Activated T-cell treated with anti-CD3 and anti-CD28 coated beads, Interleukin-2, amount 50 U/mL, for 48 hours (primary cell): ENCODE measurements around the gene APOBEC3B.

Source experiments
- DNase-seq, 2 experiments: peaks; one replicate each; pipeline ENCODE4 v3.0.0-alpha.2; 2020

Gene APOBEC3B

GRCh38 chr22:39039306-39040126 is 57.4 kb downstream of the APOBEC3B start:
- DNase-seq: no peak

- peak; percentile 41 to 42 for DNase-seq
Measured at GRCh38 chr22:39040155-39040537, 58.0 kb downstream of the APOBEC3B start.

GRCh38 chr22:39040538-39041296 is 58.6 kb downstream of the APOBEC3B start, which contains the start of gene APOBEC3F:
TSS of gene APOBEC3F (plus strand) at chr22:39040864. CDS start at chr22:39040961, 97 bp downstream.
- DNase-seq: peak; percentile 72 to 80

GRCh38 chr22:39041908-39042307 is 59.8 kb downstream of the APOBEC3B start:
- DNase-seq: no peak
